Muscle of leg (tissue), 11 donors: ENCODE data around the gene CMIP. TPM values are rescaled to one million over a fixed set of nuclear protein-coding genes. Genes with fewer than 3 reads are reported as not detected.

ENCODE experiments used
- DNase-seq: peaks from one replicate; pipeline ENCODE4 v3.0.0; 2013
- H3K27ac ChIP-seq: one replicate; pipeline ENCODE4 v1.5.1; 2013; ENCODE audit warnings: mild to moderate bottlenecking, low read length, control low read depth
- H3K27me3 ChIP-seq: one replicate; pipeline ENCODE4 v1.6.1; 2013; ENCODE audit warnings: low read length; ENCODE audit not compliant: control insufficient read depth, insufficient read depth
- H3K36me3 ChIP-seq: one replicate; pipeline ENCODE4 v1.6.1; 2013; ENCODE audit warnings: low read length; ENCODE audit not compliant: control insufficient read depth, insufficient read depth
- H3K4me1 ChIP-seq: one replicate; pipeline ENCODE4 v1.6.1; 2013; ENCODE audit warnings: low read length; ENCODE audit not compliant: control insufficient read depth, insufficient read depth
- H3K4me3 ChIP-seq: one replicate; pipeline ENCODE4 v1.5.1; 2013; ENCODE audit warnings: low read length, control low read depth
- H3K9me3 ChIP-seq: replicated peaks from 2 replicates; pipeline ENCODE4 v1.6.1; 2013; ENCODE audit warnings: low read depth, low read length; ENCODE audit not compliant: control insufficient read depth
- WGBS: methylation state at CpG from one replicate; pipeline ENCODE4 v1.1.5; 2013; ENCODE audit warnings: missing lambda C conversion rate; ENCODE audit not compliant: insufficient coverage; 5-methylcytosine and 5-hydroxymethylcytosine counted together
- polyA plus RNA-seq, 8 donors: library from polyadenylated mRNA; unstranded; fragments of 120-200 nt; gene quantifications; one replicate each; pipeline versions ENCODE4 v1.2.1 to v1.2.3, GENCODE V29; 2013; ENCODE audit warnings: inconsistent platforms in 1 of 8, low replicate concordance in 1 of 8; ENCODE audit not compliant: insufficient read length in 8 of 8, insufficient read depth in 1 of 8
- total RNA-seq: library from RNA; stranded (reverse); fragments of 120-200 nt; gene quantifications from one replicate; pipeline ENCODE4 v1.2.4, GENCODE V29; 2013

CMIP gene
- total and polyA plus RNA-seq, 9 donors = 5.5 to 24.3 (median 18.8) TPM

GRCh38 chr16:81583893-81584631 lies 139.5 kb downstream of the CMIP start:
- Histone ChIP-seq H3K4me1 (peaks cover 22% of the 10 kb centered on the region), H3K4me3 (no peak overlapping the region), H3K36me3 (no peaks in the 10 kb centered on the region), H3K27ac (peak overlapping the region; percentile 1), H3K27me3 (no peaks in the 10 kb centered on the region), H3K9me3 (no peaks in the 10 kb centered on the region)
- no peak for DNase-seq
- 88% methylated on average over 14 of the region's 14 CpGs for WGBS

- Histone ChIP-seq H3K4me1 (peaks cover 22% of the 10 kb centered on the region), H3K9me3 (no peaks in the 10 kb centered on the region), H3K27ac (no peak overlapping the region), H3K4me3 (no peak overlapping the region), H3K36me3 (no peaks in the 10 kb centered on the region), H3K27me3 (no peaks in the 10 kb centered on the region)
- WGBS = 100% methylated on average over 1 of the region's 8 CpGs
- DNase-seq = no peak
Measured at GRCh38 chr16:81585785-81586184, 141.2 kb downstream of the CMIP start.

GRCh38 chr16:81586417-81586816 lies 141.8 kb downstream of the CMIP start:
- WGBS = 83% methylated on average over 4 of the region's 7 CpGs
- no peaks in the 10 kb centered on the region for H3K27me3 ChIP-seq
- no peaks in the 10 kb centered on the region for H3K36me3 ChIP-seq
- no peak overlapping the region for H3K4me3 ChIP-seq
- H3K9me3 ChIP-seq = no peaks in the 10 kb centered on the region
- H3K27ac ChIP-seq = no peak overlapping the region
- DNase-seq = no peak
- peaks cover 22% of the 10 kb centered on the region for H3K4me1 ChIP-seq

- no peak overlapping the region for H3K4me3 ChIP-seq
- no peak for DNase-seq
- H3K27me3 ChIP-seq = no peaks in the 10 kb centered on the region
- no peaks in the 10 kb centered on the region for H3K36me3 ChIP-seq
- H3K9me3 ChIP-seq = no peaks in the 10 kb centered on the region
- peaks cover 22% of the 10 kb centered on the region for H3K4me1 ChIP-seq
- no peak overlapping the region for H3K27ac ChIP-seq
- WGBS = 90% methylated on average over 7 of the region's 11 CpGs
Measured at GRCh38 chr16:81586977-81587625, 142.5 kb downstream of the CMIP start.

- WGBS = 87% methylated on average over 5 of the region's 12 CpGs
- Histone ChIP-seq H3K27ac (no peak overlapping the region), H3K4me3 (no peak overlapping the region), H3K27me3 (no peaks in the 10 kb centered on the region), H3K36me3 (no peaks in the 10 kb centered on the region), H3K4me1 (peaks cover 17% of the 10 kb centered on the region), H3K9me3 (no peaks in the 10 kb centered on the region)
- DNase-seq = no peak
Measured at GRCh38 chr16:81587626-81588160, 143.1 kb downstream of the CMIP start.

GRCh38 chr16:81588326-81589081 lies 143.9 kb downstream of the CMIP start:
- no peaks in the 10 kb centered on the region for H3K9me3 ChIP-seq
- WGBS = 87% methylated on average over 14 of the region's 17 CpGs
- DNase-seq = no peak
- H3K27ac ChIP-seq = no peak overlapping the region
- H3K27me3 ChIP-seq = no peaks in the 10 kb centered on the region
- H3K4me3 ChIP-seq = no peak overlapping the region
- peaks cover 9% of the 10 kb centered on the region for H3K4me1 ChIP-seq
- H3K36me3 ChIP-seq = no peaks in the 10 kb centered on the region

GRCh38 chr16:81589975-81590650 lies 145.5 kb downstream of the CMIP start:
- no peaks in the 10 kb centered on the region for H3K27me3 ChIP-seq
- H3K4me1 ChIP-seq = no peaks in the 10 kb centered on the region
- DNase-seq = no peak
- WGBS = 56% methylated on average over 5 of the region's 13 CpGs
- H3K27ac ChIP-seq = no peak overlapping the region
- no peaks in the 10 kb centered on the region for H3K9me3 ChIP-seq
- H3K4me3 ChIP-seq = no peak overlapping the region
- H3K36me3 ChIP-seq = no peaks in the 10 kb centered on the region

- no peak for DNase-seq
- Histone ChIP-seq H3K9me3 (no peaks in the 10 kb centered on the region), H3K27ac (no peak overlapping the region), H3K36me3 (no peaks in the 10 kb centered on the region), H3K27me3 (no peaks in the 10 kb centered on the region), H3K4me3 (no peak overlapping the region), H3K4me1 (no peaks in the 10 kb centered on the region)
- 92% methylated on average over 3 of the region's 5 CpGs for WGBS
Measured at GRCh38 chr16:81590714-81591544, 146.3 kb downstream of the CMIP start.

GRCh38 chr16:81591545-81591870 lies 146.9 kb downstream of the CMIP start:
- no peak for DNase-seq
- Histone ChIP-seq H3K27me3 (no peaks in the 10 kb centered on the region), H3K36me3 (no peaks in the 10 kb centered on the region), H3K9me3 (no peaks in the 10 kb centered on the region), H3K4me3 (no peak overlapping the region), H3K4me1 (no peaks in the 10 kb centered on the region), H3K27ac (no peak overlapping the region)
- 67% methylated on average over 1 of the region's 2 CpGs for WGBS
